H9 (cell line): Measurements from ENCODE around the gene HSPB8. TPM values are rescaled to one million over a fixed set of nuclear protein-coding genes. Genes with fewer than 3 reads are reported as not detected.
A peak's percentile ranks its signal among the peaks of the same experiment; 100 is the strongest.

Experiments used
- DNase-seq: peaks from one replicate; pipeline ENCODE4 v3.0.0-alpha.2; 2017
- H2AFZ ChIP-seq: one replicate; pipeline ENCODE4 v1.6.1; 2013; ENCODE audit warnings: mild to moderate bottlenecking, low read length, control low read depth, moderate library complexity
- H2AK5ac ChIP-seq: 2 replicates; pipeline ENCODE4 v1.6.1; 2013; ENCODE audit warnings: low read length, control low read depth, mixed read lengths; ENCODE audit not compliant: insufficient read length
- H2BK120ac ChIP-seq: one replicate; pipeline ENCODE4 v1.6.1; 2013; ENCODE audit warnings: low read depth, mild to moderate bottlenecking, low read length, control low read depth, inconsistent platforms; ENCODE audit not compliant: poor library complexity, severe bottlenecking
- H2BK12ac ChIP-seq: 2 replicates; pipeline ENCODE4 v1.6.1; 2013; ENCODE audit warnings: low read length, control low read depth, mixed read lengths, low read depth; ENCODE audit not compliant: insufficient read length
- H2BK15ac ChIP-seq: 2 replicates; pipeline ENCODE4 v1.6.1; 2013; ENCODE audit warnings: low read depth, low read length, control low read depth
- H2BK20ac ChIP-seq: one replicate; pipeline ENCODE4 v1.6.1; 2013; ENCODE audit warnings: low read depth, mild to moderate bottlenecking, low read length, control low read depth, inconsistent platforms; ENCODE audit not compliant: poor library complexity, severe bottlenecking
- H2BK5ac ChIP-seq: 2 replicates; pipeline ENCODE4 v1.6.1; 2013; ENCODE audit warnings: low read length, control low read depth, mixed read lengths; ENCODE audit not compliant: insufficient read length
- H3K14ac ChIP-seq: 2 replicates; pipeline ENCODE4 v1.6.1; 2013; ENCODE audit warnings: low read length, control low read depth; ENCODE audit not compliant: insufficient read depth
- H3K18ac ChIP-seq: 2 replicates; pipeline ENCODE4 v1.6.1; 2013; ENCODE audit warnings: low read depth, mild to moderate bottlenecking, mixed read lengths, low read length, control low read depth; ENCODE audit not compliant: insufficient read length
- H3K23ac ChIP-seq: 2 replicates; pipeline ENCODE4 v1.6.1; 2013; ENCODE audit warnings: low read length, control low read depth, mixed read lengths, low read depth; ENCODE audit not compliant: insufficient read length
- H3K23me2 ChIP-seq: 2 replicates; pipeline ENCODE4 v1.6.1; 2013; ENCODE audit warnings: low read depth, mild to moderate bottlenecking, mixed read lengths, low read length, control low read depth; ENCODE audit not compliant: insufficient read length, poor library complexity, severe bottlenecking
- H3K27ac ChIP-seq: 2 replicates; pipeline ENCODE4 v1.5.1; 2013; ENCODE audit warnings: low read length, control low read depth, mixed read lengths, low read depth; ENCODE audit not compliant: insufficient read length
- H3K27me3 ChIP-seq: 2 replicates; pipeline ENCODE4 v1.6.1; 2013; ENCODE audit warnings: low read length, control low read depth, inconsistent platforms; ENCODE audit not compliant: insufficient read depth
- H3K4ac ChIP-seq: 2 replicates; pipeline ENCODE4 v1.6.1; 2013; ENCODE audit warnings: low read depth, mild to moderate bottlenecking, control low read depth, inconsistent platforms, low read length, moderate library complexity
- H3K4me1 ChIP-seq: 2 replicates; pipeline ENCODE4 v1.6.1; 2013; ENCODE audit warnings: low read length, control low read depth, inconsistent platforms; ENCODE audit not compliant: insufficient read depth
- H3K4me2 ChIP-seq: 2 replicates; pipeline ENCODE4 v1.6.1; 2013; ENCODE audit warnings: low read length, control low read depth, mixed read lengths; ENCODE audit not compliant: insufficient read length, insufficient read depth
- H3K56ac ChIP-seq: 2 replicates; pipeline ENCODE4 v1.6.1; 2013; ENCODE audit warnings: low read depth, mild to moderate bottlenecking, mixed read lengths, low read length, control low read depth; ENCODE audit not compliant: insufficient read length
- H3K79me1 ChIP-seq: 2 replicates; pipeline ENCODE4 v1.6.1; 2013; ENCODE audit warnings: low read depth, mild to moderate bottlenecking, moderate library complexity, low read length, control low read depth, inconsistent platforms; ENCODE audit not compliant: insufficient read depth, poor library complexity, severe bottlenecking
- H3K79me2 ChIP-seq: 2 replicates; pipeline ENCODE4 v1.6.1; 2013; ENCODE audit warnings: low read length, control low read depth, inconsistent platforms; ENCODE audit not compliant: insufficient read depth
- H3K9ac ChIP-seq: 2 replicates; pipeline ENCODE4 v1.6.1; 2013; ENCODE audit warnings: low read length, control low read depth, mixed read lengths; ENCODE audit not compliant: insufficient read length; ENCODE audit errors: extremely low read depth
- H3K9me3 ChIP-seq: one replicate; pipeline ENCODE4 v1.6.1; 2013; ENCODE audit warnings: low read depth, low read length, inconsistent platforms; ENCODE audit not compliant: control insufficient read depth
- H3T11ph ChIP-seq: one replicate; pipeline ENCODE4 v1.6.1; 2013; ENCODE audit warnings: mild to moderate bottlenecking, low read length, control low read depth, inconsistent platforms
- H4K20me1 ChIP-seq: one replicate; pipeline ENCODE4 v1.6.1; 2013; ENCODE audit not compliant: control insufficient read depth, insufficient read length, insufficient read depth
- H4K5ac ChIP-seq: 2 replicates; pipeline ENCODE4 v1.6.1; 2013; ENCODE audit warnings: low read depth, mild to moderate bottlenecking, mixed read lengths, low read length, control low read depth; ENCODE audit not compliant: insufficient read length
- H4K8ac ChIP-seq: replicated peaks from 2 replicates; pipeline ENCODE4 v1.6.1; 2013; ENCODE audit warnings: low read length, control low read depth, mixed read lengths, low read depth; ENCODE audit not compliant: insufficient read length
- H4K91ac ChIP-seq: 2 replicates; pipeline ENCODE4 v1.6.1; 2013; ENCODE audit warnings: low read depth, mild to moderate bottlenecking, moderate library complexity, mixed read lengths, low read length, control low read depth; ENCODE audit not compliant: insufficient read length
- H3K27ac Mint-ChIP-seq, 3 experiments: 2 replicates in 2 of 3; 3 replicates in 1 of 3; pipeline ENCODE4 v1.8.0; 2020 to 2021; ENCODE audit warnings: mixed read lengths in 3 of 3, mild to moderate bottlenecking in 1 of 3, moderate library complexity in 1 of 3
- H3K27me3 Mint-ChIP-seq: 2 replicates; pipeline ENCODE4 v1.8.0; 2021; ENCODE audit warnings: low read depth, mild to moderate bottlenecking, moderate library complexity, mixed read lengths
- H3K36me3 Mint-ChIP-seq, 3 experiments: 2 replicates in 2 of 3; 3 replicates in 1 of 3; pipeline ENCODE4 v1.8.0; 2020 to 2021; ENCODE audit warnings: low read depth in 3 of 3, mixed read lengths in 3 of 3; ENCODE audit not compliant: insufficient read depth in 1 of 3
- H3K4me1 Mint-ChIP-seq, 2 experiments: 2 replicates each; pipeline ENCODE4 v1.8.0; 2020; ENCODE audit warnings: mixed read lengths in 2 of 2
- H3K4me3 Mint-ChIP-seq, 2 experiments: 2 replicates in 1 of 2; 3 replicates in 1 of 2; pipeline ENCODE4 v1.8.0; 2020 to 2021; ENCODE audit warnings: mild to moderate bottlenecking in 2 of 2, mixed read lengths in 2 of 2, moderate library complexity in 1 of 2
- H3K9me3 Mint-ChIP-seq, 2 experiments: 2 replicates in 1 of 2; 3 replicates in 1 of 2; pipeline ENCODE4 v1.8.0; 2020; ENCODE audit warnings: mild to moderate bottlenecking in 2 of 2, mixed read lengths in 2 of 2, moderate library complexity in 1 of 2
- total RNA-seq: library from RNA; stranded (reverse); gene quantifications from 2 replicates; pipeline ENCODE4 v1.2.1, GENCODE V29; 2021
- TF ChIP-seq, protein P1 (sequence below): fragments of 200-600 bp; sonication (generic); conservative IDR thresholded peaks from 3 replicates; pipeline ENCODE4 v1.8.0; 2021; ENCODE audit warnings: antibody characterized with exemption, mild to moderate bottlenecking

Gene HSPB8
- total RNA-seq, 1 experiment from 2014 or later, result 3.0 TPM

DNA sequence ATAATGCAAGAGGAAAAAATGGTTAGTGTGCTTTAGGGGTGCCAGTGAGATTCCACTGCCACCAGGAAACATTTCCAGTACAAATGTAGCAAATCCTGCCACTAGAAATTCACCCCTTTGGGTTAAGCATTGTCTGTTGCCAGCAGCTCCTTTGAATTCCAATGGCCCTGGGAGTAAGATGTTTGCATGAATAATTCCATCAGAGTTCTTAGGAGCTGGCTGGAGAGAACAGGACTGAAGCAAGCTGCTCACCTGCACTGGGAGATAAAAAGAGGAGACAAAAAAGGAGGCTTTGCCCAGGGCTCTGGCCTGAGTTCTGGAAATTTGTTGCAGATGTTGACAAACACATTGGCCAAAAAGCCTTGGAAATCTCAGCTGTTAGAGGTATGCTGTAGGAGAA lies 57.6 kb downstream of the HSPB8 start:
- H3K27me3 ChIP-seq, result no peaks in the 10 kb centered on the region

More for the DNA sequence above, 57.6 kb downstream of the HSPB8 start:
- Histone ChIP-seq H3K79me2 (no peaks in the 10 kb centered on the region), H3K4me1 (peaks cover 21% of the 10 kb centered on the region; the same call in 1 of the 2 replicates), H4K91ac (no peak overlapping the region), H2BK15ac (no peak overlapping the region), H2AK5ac (no peak overlapping the region), H3K14ac (no peak overlapping the region), H4K8ac (no peak overlapping the region), H3K4me2 (no peak overlapping the region), H2AFZ (no peak overlapping the region), H3K27ac (peak overlapping the region; percentile 58), H3K4ac (no peak overlapping the region), H3K18ac (no peak overlapping the region), H3K23me2 (no peaks in the 10 kb centered on the region), H3K56ac (no peak overlapping the region), H2BK12ac (no peak overlapping the region), H3K9ac (no peak overlapping the region), H3K9me3 (no peaks in the 10 kb centered on the region), H3T11ph (no peak overlapping the region), H4K5ac (no peak overlapping the region), H3K79me1 (no peaks in the 10 kb centered on the region), H2BK20ac (no peak overlapping the region), H3K23ac (no peak overlapping the region), H2BK5ac (no peak overlapping the region), H4K20me1 (no peaks in the 10 kb centered on the region), H2BK120ac (no peak overlapping the region)
- Mint-ChIP-seq H3K4me1 (peaks cover 59 to 62% of the 10 kb centered on the region in 2 experiments), H3K9me3 (no peaks in the 10 kb centered on the region), H3K27me3 (peaks cover 5% of the 10 kb centered on the region; the same call in 1 of the 2 replicates), H3K36me3 (peaks cover 0 to 1% (median 0%) of the 10 kb centered on the region in 3 experiments; a peak in 1 of 7 replicates), H3K4me3 (no peak overlapping the region), H3K27ac (peak overlapping the region; percentile 20 to 98 (median 94); a peak in 6 of 7 replicates)
- DNase-seq, result no peak
- TF ChIP-seq, protein P1, sequence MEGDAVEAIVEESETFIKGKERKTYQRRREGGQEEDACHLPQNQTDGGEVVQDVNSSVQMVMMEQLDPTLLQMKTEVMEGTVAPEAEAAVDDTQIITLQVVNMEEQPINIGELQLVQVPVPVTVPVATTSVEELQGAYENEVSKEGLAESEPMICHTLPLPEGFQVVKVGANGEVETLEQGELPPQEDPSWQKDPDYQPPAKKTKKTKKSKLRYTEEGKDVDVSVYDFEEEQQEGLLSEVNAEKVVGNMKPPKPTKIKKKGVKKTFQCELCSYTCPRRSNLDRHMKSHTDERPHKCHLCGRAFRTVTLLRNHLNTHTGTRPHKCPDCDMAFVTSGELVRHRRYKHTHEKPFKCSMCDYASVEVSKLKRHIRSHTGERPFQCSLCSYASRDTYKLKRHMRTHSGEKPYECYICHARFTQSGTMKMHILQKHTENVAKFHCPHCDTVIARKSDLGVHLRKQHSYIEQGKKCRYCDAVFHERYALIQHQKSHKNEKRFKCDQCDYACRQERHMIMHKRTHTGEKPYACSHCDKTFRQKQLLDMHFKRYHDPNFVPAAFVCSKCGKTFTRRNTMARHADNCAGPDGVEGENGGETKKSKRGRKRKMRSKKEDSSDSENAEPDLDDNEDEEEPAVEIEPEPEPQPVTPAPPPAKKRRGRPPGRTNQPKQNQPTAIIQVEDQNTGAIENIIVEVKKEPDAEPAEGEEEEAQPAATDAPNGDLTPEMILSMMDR, result no peak
